Stimulated activated effector memory CD8-positive, alpha-beta T cell treated with anti-CD3 and anti-CD28 coated beads, Interleukin-12 subunit alpha, Interleukin-12 subunit beta, amount 100 ng/mL, for 72 hours (primary cell): Measurements from ENCODE around the gene PER1.

Source experiments
- ATAC-seq: fragments of 150-1000 bp; cut with Tn5 transposase; 2 replicates; pipeline ENCODE4 v1.10.0; 2021
- DNase-seq, 2 donors: peaks; one replicate each; pipeline ENCODE4 v3.0.0; 2021 to 2022; ENCODE audit warnings: low spot score in 2 of 2
- H3K27ac Mint-ChIP-seq: one replicate; pipeline ENCODE4 v1.8.0; 2022; ENCODE audit warnings: mild to moderate bottlenecking, mixed read lengths
- H3K36me3 Mint-ChIP-seq: one replicate; pipeline ENCODE4 v1.8.0; 2022; ENCODE audit warnings: mild to moderate bottlenecking, mixed read lengths
- H3K4me1 Mint-ChIP-seq: one replicate; pipeline ENCODE4 v1.8.0; 2022; ENCODE audit warnings: mixed read lengths
- H3K4me3 Mint-ChIP-seq: one replicate; pipeline ENCODE4 v1.8.0; 2022; ENCODE audit warnings: mild to moderate bottlenecking, mixed read lengths
- H3K9me3 Mint-ChIP-seq: one replicate; pipeline ENCODE4 v1.8.0; 2022; ENCODE audit warnings: mixed read lengths

The PER1 gene, protein sequence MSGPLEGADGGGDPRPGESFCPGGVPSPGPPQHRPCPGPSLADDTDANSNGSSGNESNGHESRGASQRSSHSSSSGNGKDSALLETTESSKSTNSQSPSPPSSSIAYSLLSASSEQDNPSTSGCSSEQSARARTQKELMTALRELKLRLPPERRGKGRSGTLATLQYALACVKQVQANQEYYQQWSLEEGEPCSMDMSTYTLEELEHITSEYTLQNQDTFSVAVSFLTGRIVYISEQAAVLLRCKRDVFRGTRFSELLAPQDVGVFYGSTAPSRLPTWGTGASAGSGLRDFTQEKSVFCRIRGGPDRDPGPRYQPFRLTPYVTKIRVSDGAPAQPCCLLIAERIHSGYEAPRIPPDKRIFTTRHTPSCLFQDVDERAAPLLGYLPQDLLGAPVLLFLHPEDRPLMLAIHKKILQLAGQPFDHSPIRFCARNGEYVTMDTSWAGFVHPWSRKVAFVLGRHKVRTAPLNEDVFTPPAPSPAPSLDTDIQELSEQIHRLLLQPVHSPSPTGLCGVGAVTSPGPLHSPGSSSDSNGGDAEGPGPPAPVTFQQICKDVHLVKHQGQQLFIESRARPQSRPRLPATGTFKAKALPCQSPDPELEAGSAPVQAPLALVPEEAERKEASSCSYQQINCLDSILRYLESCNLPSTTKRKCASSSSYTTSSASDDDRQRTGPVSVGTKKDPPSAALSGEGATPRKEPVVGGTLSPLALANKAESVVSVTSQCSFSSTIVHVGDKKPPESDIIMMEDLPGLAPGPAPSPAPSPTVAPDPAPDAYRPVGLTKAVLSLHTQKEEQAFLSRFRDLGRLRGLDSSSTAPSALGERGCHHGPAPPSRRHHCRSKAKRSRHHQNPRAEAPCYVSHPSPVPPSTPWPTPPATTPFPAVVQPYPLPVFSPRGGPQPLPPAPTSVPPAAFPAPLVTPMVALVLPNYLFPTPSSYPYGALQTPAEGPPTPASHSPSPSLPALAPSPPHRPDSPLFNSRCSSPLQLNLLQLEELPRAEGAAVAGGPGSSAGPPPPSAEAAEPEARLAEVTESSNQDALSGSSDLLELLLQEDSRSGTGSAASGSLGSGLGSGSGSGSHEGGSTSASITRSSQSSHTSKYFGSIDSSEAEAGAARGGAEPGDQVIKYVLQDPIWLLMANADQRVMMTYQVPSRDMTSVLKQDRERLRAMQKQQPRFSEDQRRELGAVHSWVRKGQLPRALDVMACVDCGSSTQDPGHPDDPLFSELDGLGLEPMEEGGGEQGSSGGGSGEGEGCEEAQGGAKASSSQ (N-terminal part only)

DNA sequence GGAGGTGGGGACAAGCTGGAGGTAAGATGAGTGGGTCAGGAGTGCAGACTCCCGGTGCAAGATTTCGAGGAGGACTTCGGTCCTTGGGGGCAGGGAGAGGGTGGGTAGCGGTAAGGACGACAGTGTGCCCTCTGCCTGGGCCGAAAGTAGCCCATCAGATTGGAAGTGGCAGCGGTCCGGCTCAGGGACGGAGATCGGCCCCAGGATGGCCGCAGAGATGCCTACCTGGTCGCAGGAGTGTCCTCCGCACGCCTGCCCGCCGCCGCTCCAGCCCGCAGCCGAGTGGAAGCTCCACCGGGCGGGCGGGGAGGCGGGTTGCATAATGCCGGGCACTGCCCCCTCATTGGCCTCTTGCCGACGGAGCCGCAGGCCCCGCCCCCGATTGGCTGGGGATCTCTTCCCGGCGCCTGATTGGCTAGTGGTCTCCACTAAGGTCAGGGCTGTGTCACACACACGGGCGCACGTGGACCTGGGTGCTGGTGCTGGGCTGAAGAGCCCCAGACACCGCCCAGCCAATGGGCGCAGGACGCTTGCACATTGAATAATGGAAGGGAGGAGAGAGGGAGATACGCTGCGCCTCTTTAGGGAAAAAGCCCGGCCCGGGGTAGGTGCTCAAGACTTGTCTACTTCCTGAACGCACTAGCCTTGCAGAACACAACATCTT, at the start of gene PER1:
PER1 (minus strand) TSS at position 293 of the 664 bp plus-strand sequence. CDS start 1,698 bp downstream, outside the sequence.
- Mint-ChIP-seq H3K36me3 (no peaks in the 10 kb centered on the region), H3K9me3 (no peaks in the 10 kb centered on the region), H3K4me1 (peaks cover 13% of the 10 kb centered on the region), H3K4me3 (no peak within 1 kb of the TSS), H3K27ac (no peak within 1 kb of the TSS)
- peak; percentile 79 to 92 for DNase-seq
- peak; percentile 54 for ATAC-seq

GRCh38 chr17:8192070-8192815, 40.0 kb upstream of the PER1 start:
- peak in 1 of 2 donors; percentile 82 for DNase-seq

GRCh38 chr17:8190506-8190905, 38.3 kb upstream of the PER1 start:
- H3K27ac Mint-ChIP-seq, result no peak overlapping the region
- ATAC-seq (no peak), DNase-seq (no peak)
- peaks cover 12% of the 10 kb centered on the region for H3K4me1 Mint-ChIP-seq
- H3K9me3 Mint-ChIP-seq, result no peaks in the 10 kb centered on the region
- H3K36me3 Mint-ChIP-seq, result no peaks in the 10 kb centered on the region
- no peak overlapping the region for H3K4me3 Mint-ChIP-seq

More at GRCh38 chr17:8192070-8192815, 40.0 kb upstream of the PER1 start:
- H3K4me3 Mint-ChIP-seq, result no peak overlapping the region
- no peaks in the 10 kb centered on the region for H3K9me3 Mint-ChIP-seq
- no peak overlapping the region for H3K27ac Mint-ChIP-seq
- H3K4me1 Mint-ChIP-seq, result peaks cover 23% of the 10 kb centered on the region
- H3K36me3 Mint-ChIP-seq, result no peaks in the 10 kb centered on the region
- ATAC-seq, result peak; percentile 52

DNA sequence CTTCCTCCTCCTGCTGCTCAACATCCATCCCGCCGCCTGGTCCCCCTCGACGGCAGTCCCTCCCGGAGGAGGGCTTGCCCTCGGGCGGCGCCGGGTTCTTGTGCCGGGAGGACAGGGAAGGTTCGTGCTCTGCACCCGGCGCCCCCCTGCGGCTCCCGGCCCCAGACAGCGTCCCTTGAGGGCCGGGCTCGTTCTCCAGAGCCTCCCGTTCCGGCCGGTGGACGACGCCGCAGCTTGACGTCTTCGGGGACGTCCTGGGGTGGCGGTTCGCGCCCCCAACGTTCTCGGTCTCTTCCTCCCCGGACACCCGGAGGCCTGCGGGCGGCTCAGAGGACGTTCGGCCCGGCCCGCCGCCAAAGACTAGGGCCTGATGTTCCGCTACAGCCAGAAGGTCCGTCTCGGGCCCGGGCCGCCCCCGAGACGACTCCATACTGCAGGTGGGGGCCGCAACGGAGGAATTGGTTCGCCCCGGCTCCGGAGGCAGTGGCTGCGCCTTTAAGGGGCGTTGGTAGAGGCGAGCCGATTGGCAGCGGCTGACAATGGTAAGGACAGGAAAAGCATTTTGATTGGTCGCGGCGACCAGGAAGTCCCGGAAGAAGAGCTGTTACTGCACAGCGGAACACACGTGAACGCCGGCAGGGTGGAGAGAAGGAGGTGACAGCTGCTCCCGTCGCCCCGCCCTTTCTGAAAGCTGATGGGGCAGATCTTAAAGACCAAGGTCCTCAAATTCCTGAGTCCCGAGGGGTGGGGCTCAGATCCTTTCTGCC, 37.7 kb upstream of the PER1 start, which contains the start of gene BORCS6:
BORCS6 (minus strand) TSS at position 470 of the 767 bp plus-strand sequence; CDS start at position 430, 40 bp downstream.
- H3K27ac Mint-ChIP-seq, result no peak within 1 kb of the TSS
- H3K4me3 Mint-ChIP-seq, result no peak within 1 kb of the TSS
- peak; percentile 78 to 96 for DNase-seq
- H3K9me3 Mint-ChIP-seq, result no peaks in the 10 kb centered on the region
- H3K36me3 Mint-ChIP-seq, result no peaks in the 10 kb centered on the region
- peak; percentile 77 for ATAC-seq
- H3K4me1 Mint-ChIP-seq, result peaks cover 12% of the 10 kb centered on the region

GRCh38 chr17:8189041-8189710, 37.0 kb upstream of the PER1 start:
- no peak for DNase-seq
- no peaks in the 10 kb centered on the region for H3K36me3 Mint-ChIP-seq
- H3K27ac Mint-ChIP-seq, result no peak overlapping the region
- no peaks in the 10 kb centered on the region for H3K9me3 Mint-ChIP-seq
- ATAC-seq, result no peak
- no peak overlapping the region for H3K4me3 Mint-ChIP-seq
- peaks cover 14% of the 10 kb centered on the region for H3K4me1 Mint-ChIP-seq

DNA sequence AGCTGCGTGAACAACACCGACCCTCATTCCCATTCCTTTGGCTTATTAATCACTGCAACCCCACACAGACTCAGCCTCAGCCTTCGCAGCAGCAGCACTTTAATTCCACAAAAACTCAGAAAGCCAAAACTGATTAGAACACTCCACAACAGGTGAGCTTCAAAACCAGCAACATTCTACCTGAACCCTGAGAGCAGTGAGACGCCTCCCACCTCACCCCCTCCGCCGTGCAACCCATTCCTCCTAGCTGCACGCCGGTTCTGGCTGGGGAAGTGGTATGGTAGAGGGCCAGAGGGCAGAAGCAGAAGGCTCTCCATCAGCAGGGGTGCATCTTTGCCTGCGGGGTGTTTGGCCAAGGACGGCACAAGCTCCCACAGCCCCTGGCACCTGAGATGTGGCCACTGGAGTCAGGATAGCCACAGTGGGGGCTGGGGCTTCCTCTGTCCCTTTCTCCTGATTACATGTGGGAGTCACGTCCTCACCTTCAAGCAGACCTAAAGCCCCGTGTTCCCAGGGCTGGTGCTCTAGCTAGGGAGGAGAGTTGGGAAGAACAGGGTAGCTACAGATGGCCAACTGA, 36.1 kb upstream of the PER1 start:
- H3K27ac Mint-ChIP-seq, result no peak overlapping the region
- no peak for ATAC-seq
- H3K4me3 Mint-ChIP-seq, result no peak overlapping the region
- H3K36me3 Mint-ChIP-seq, result peaks cover 6% of the 10 kb centered on the region
- H3K4me1 Mint-ChIP-seq, result peaks cover 20% of the 10 kb centered on the region
- no peaks in the 10 kb centered on the region for H3K9me3 Mint-ChIP-seq
- no peak for DNase-seq

DNA sequence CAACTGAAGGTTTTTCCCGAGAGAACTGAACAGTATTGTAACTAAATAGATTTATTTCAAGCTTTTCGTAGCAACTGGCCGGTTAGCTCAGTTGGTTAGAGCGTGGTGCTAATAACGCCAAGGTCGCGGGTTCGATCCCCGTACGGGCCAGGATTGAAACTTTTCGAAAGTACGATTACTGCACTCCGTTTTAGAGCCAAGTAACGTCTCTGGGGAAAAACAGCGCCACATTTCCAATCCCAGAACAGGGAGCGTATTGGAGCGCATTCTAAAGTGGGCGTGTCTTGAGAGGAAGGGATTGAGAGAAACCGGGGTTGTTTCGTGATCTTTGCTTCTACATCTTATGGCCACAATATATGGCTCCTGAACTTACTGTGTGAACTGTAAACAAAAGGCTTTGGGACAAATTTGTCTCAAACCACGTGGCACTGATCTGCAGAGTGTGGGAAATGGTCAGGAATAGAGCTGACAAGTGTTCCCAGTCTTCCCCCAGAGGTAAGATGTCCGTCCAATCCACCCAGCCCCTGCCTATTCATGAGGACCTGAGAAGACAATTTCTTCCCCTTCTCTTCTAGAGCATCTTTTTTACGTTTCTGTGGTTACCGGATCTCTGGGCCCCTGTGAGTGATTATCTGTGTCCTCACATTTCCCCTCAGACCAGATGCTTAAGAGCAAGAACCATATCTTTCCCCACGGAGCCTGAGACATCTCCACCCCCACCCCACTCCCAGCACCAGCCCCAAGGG, 35.5 kb upstream of the PER1 start:
- peak; percentile 85 to 97 for DNase-seq
- Mint-ChIP-seq H3K4me1 (peaks cover 20% of the 10 kb centered on the region), H3K4me3 (no peak overlapping the region), H3K9me3 (no peaks in the 10 kb centered on the region), H3K36me3 (peaks cover 6% of the 10 kb centered on the region), H3K27ac (no peak overlapping the region)
- ATAC-seq, result peak; percentile 43

DNA sequence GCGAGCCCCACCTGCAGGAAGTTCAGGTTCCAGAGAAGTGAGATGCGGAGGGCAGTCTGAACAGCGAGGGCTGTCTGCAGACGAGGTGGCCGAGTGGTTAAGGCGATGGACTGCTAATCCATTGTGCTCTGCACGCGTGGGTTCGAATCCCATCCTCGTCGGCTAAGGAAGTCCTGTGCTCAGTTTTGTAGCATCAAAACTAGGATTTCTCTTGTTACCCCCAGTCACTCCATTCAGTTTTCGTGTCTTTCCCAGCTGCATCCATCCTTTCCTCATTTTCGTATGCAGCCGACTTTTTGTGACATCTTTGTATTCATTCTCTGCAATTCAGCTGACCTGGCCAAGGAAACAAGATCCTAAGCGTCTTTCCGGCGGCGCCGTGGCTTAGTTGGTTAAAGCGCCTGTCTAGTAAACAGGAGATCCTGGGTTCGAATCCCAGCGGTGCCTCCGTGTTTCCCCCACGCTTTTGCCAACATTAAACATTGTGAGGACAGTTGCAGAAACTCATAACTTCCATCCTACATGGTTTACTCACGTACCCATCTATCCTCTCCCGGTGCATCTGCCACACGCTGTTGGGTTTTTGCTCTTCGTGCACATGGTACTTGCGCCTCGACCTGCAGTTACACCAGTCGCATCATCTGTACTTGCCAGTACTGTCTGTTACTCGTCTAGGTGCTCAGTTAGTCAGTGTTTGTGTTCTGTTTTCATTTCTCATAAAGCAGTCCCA, 34.7 kb upstream of the PER1 start:
- peak; percentile 86 to 99 for DNase-seq

GRCh38 chr17:8186446-8186786, 34.2 kb upstream of the PER1 start:
- ATAC-seq (no peak), DNase-seq (no peak)
- H3K27ac Mint-ChIP-seq, result no peak overlapping the region
- H3K36me3 Mint-ChIP-seq, result peaks cover 6% of the 10 kb centered on the region
- H3K4me1 Mint-ChIP-seq, result peaks cover 20% of the 10 kb centered on the region
- H3K4me3 Mint-ChIP-seq, result no peak overlapping the region
- H3K9me3 Mint-ChIP-seq, result no peaks in the 10 kb centered on the region

More for the DNA sequence above, 34.7 kb upstream of the PER1 start:
- ATAC-seq, result peak; percentile 65
- Mint-ChIP-seq H3K4me1 (peaks cover 20% of the 10 kb centered on the region), H3K36me3 (peaks cover 6% of the 10 kb centered on the region), H3K4me3 (no peak overlapping the region), H3K9me3 (no peaks in the 10 kb centered on the region), H3K27ac (no peak overlapping the region)

DNA sequence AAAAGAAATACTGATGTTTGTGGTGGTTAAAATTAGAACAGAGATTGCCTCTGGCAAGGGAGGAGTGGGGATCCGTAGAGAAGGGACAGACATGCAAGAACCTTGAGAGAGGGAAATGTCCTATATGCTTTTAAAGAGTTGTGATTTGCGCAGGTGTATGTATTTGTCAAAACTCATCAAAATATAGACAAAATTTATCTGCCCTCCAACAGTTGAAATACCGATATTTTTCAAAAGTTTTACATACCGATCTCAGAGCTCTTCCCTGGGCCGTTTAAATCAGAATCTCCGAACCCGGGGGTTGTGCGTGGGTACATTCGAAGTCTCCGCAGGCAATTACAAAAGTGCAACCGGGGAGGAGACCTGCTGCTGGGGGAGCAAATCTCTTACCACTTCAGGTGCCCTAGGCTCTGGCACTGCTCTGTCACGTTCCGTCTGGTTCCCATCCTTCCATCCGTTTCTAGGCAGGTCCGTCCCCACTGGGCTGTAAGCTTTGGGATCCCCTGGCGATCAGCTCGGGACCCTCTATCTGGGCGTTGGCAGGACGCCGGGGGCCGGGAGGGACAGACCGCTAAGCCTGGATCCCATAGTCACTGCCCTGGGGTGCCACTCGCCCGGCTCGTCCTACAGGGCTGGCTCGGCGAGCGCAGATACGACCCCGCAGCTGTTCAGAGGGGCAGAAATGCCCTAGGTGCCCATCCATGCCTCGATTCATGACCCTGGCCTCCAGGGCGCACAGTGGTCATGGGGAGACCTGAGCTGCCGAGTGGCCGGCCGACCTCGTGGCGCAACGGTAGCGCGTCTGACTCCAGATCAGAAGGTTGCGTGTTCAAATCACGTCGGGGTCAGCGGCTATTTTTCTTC, 33.6 kb upstream of the PER1 start:
- Mint-ChIP-seq H3K36me3 (peaks cover 6% of the 10 kb centered on the region), H3K9me3 (no peaks in the 10 kb centered on the region), H3K4me1 (peaks cover 18% of the 10 kb centered on the region), H3K27ac (no peak overlapping the region), H3K4me3 (no peak overlapping the region)
- ATAC-seq (peak; percentile 38), DNase-seq (peak; percentile 99)
